ENCODE results near the gene WDR17. TPM values are rescaled to one million over a fixed set of nuclear protein-coding genes. Genes with fewer than 3 reads are reported as not detected.

Gene WDR17
- total and polyA plus RNA-seq, 2 donors (not counting 1 experiment from before 2014, with no cell fraction given): 2.1 to 7.1 TPM

DNA sequence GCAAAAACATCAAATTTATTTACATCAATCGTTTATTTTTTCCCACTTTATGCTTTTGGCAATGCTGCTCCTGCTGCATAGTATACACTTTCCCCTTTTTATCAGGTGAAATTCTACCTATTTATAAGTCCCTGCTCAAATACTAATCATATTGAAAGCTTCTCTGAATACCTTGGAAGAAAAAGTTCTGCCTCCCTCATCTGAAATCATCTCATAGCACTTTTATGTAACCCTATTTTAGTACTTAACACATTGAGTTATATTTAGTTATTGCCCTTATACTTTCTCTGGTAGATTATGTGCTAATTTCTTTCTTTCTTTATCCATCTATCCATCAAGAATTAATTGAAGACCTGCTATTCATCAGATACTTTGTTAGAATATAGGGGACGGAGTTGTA is 1.1 kb upstream of the WDR17 start:
- DNase-seq (no peak), ATAC-seq (ENCODE audit: low read depth) (no peak)
- Histone ChIP-seq H3K9me3 (ENCODE audit: control extremely low read depth in 1 of 3, control insufficient read depth in 2 of 3, insufficient read depth in 1 of 3, low read length in 2 of 3) (no peaks in the 10 kb centered on the region), H3K79me2 (ENCODE audit: control insufficient read depth, insufficient read depth, low read length) (no peaks in the 10 kb centered on the region), H3K4me2 (replicated peaks; ENCODE audit: low read depth, low read length, poor library complexity, severe bottlenecking) (no peak overlapping the region), H3K4me3 (ENCODE audit: control extremely low read depth in 1 of 5, extremely low read depth in 1 of 5, insufficient read depth in 1 of 5, low read depth in 2 of 5, low read length in 4 of 5) (no peak overlapping the region), H3K36me3 (replicated peaks in 1 of 2; ENCODE audit: control extremely low read depth in 1 of 2, control insufficient read depth in 1 of 2, extremely low read depth in 1 of 2, insufficient read depth in 2 of 2, low read length in 1 of 2) (no peaks in the 10 kb centered on the region), H3K4me1 (ENCODE audit: control insufficient read depth in 2 of 2, insufficient read depth in 2 of 2, low read length in 2 of 2) (peaks cover 8 to 10% of the 10 kb centered on the region in 2 donors), H4K20me1 (ENCODE audit: control insufficient read depth, insufficient read depth, low read length, poor library complexity, severe bottlenecking) (no peaks in the 10 kb centered on the region), H3K9ac (ENCODE audit: low read length) (no peak overlapping the region), H3K27me3 (replicated peaks in 1 of 4; ENCODE audit: control extremely low read depth in 1 of 4, control insufficient read depth in 3 of 4, insufficient read depth in 4 of 4, low read length in 3 of 4) (no peaks in the 10 kb centered on the region), H2AFZ (ENCODE audit: insufficient read depth, low read depth, low read length, poor library complexity, severe bottlenecking) (no peak overlapping the region), H3K27ac (ENCODE audit: low read length in 2 of 2) (no peak overlapping the region)
- POLR2A ChIA-PET: no interaction called here
- no CpG with 5 or more reads among the region's 2 CpGs for WGBS (ENCODE audit: insufficient coverage)
- intact Hi-C loops (cut with micrococcal nuclease): loop anchor here (10.0 kb wide), 1 partner anchor 1780 kb away; the partner anchor contains the start of genes CEP44 and FBXO8
- CTCF ChIA-PET: interaction anchor here (1.4 to 1.5 kb wide), 2 partner anchors 10 to 25 kb away, joined by 4 to 5 read pairs; no protein-coding TSS in a partner anchor
- Mint-ChIP-seq H3K27ac (no peak overlapping the region), H3K27me3 (peaks cover 18% of the 10 kb centered on the region), H3K9me3 (ENCODE audit: insufficient read depth) (no peaks in the 10 kb centered on the region), H3K4me1 (peaks cover 12% of the 10 kb centered on the region), H3K4me3 (no peak overlapping the region)
- TF ChIP-seq, protein P1, sequence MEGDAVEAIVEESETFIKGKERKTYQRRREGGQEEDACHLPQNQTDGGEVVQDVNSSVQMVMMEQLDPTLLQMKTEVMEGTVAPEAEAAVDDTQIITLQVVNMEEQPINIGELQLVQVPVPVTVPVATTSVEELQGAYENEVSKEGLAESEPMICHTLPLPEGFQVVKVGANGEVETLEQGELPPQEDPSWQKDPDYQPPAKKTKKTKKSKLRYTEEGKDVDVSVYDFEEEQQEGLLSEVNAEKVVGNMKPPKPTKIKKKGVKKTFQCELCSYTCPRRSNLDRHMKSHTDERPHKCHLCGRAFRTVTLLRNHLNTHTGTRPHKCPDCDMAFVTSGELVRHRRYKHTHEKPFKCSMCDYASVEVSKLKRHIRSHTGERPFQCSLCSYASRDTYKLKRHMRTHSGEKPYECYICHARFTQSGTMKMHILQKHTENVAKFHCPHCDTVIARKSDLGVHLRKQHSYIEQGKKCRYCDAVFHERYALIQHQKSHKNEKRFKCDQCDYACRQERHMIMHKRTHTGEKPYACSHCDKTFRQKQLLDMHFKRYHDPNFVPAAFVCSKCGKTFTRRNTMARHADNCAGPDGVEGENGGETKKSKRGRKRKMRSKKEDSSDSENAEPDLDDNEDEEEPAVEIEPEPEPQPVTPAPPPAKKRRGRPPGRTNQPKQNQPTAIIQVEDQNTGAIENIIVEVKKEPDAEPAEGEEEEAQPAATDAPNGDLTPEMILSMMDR (IDR thresholded peaks at IDR 0.05): no peak
- no peak for TF ChIP-seq EZH2 (IDR thresholded peaks at IDR 0.05; ENCODE audit: borderline replicate concordance, insufficient read depth, low read depth, low read length, poor library complexity, severe bottlenecking)

DNA sequence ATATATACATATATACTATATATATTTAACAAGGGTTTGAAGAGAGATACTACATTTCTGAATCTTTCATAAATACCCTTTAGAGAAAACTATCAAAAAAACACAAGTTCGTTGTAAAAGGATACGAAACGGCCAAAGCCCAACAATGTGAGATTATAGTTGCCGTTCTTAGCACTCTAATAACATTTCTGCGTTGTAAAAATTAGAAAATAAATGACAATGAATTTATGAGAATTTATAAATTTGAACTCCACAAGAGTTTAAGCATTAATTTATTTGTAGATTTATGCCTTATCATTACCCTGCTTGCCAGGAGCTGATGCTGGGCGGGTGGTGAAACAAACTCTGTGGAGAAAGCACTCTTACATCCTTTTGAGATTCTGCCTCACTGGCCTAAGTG is 1.1 kb downstream of the WDR17 start:
- intact Hi-C loops (cut with micrococcal nuclease): loop anchor here (5.0 to 10.0 kb wide), 3 partner anchors 56 to 1782 kb away; partner anchors contain the start of genes CEP44 and FBXO8
- Histone ChIP-seq H3K4me3 (ENCODE audit: control extremely low read depth in 1 of 5, extremely low read depth in 1 of 5, insufficient read depth in 1 of 5, low read depth in 2 of 5, low read length in 4 of 5) (no peak overlapping the region), H3K4me2 (replicated peaks; ENCODE audit: low read depth, low read length, poor library complexity, severe bottlenecking) (no peak overlapping the region), H3K9me3 (ENCODE audit: control extremely low read depth in 1 of 3, control insufficient read depth in 2 of 3, insufficient read depth in 1 of 3, low read length in 2 of 3) (no peaks in the 10 kb centered on the region), H3K4me1 (ENCODE audit: control insufficient read depth in 2 of 2, insufficient read depth in 2 of 2, low read length in 2 of 2) (peaks cover 8 to 10% of the 10 kb centered on the region in 2 donors), H3K79me2 (ENCODE audit: control insufficient read depth, insufficient read depth, low read length) (no peaks in the 10 kb centered on the region), H3K27me3 (replicated peaks in 1 of 4; ENCODE audit: control extremely low read depth in 1 of 4, control insufficient read depth in 3 of 4, insufficient read depth in 4 of 4, low read length in 3 of 4) (no peaks in the 10 kb centered on the region), H3K9ac (ENCODE audit: low read length) (no peak overlapping the region), H2AFZ (ENCODE audit: insufficient read depth, low read depth, low read length, poor library complexity, severe bottlenecking) (no peak overlapping the region), H4K20me1 (ENCODE audit: control insufficient read depth, insufficient read depth, low read length, poor library complexity, severe bottlenecking) (no peaks in the 10 kb centered on the region), H3K27ac (ENCODE audit: low read length in 2 of 2) (no peak overlapping the region), H3K36me3 (replicated peaks in 1 of 2; ENCODE audit: control extremely low read depth in 1 of 2, control insufficient read depth in 1 of 2, extremely low read depth in 1 of 2, insufficient read depth in 2 of 2, low read length in 1 of 2) (no peaks in the 10 kb centered on the region)
- peaks cover 15% of the 10 kb centered on the region for H3K27me3 Mint-ChIP-seq
- H3K4me1 Mint-ChIP-seq: peaks cover 12% of the 10 kb centered on the region
- TF ChIP-seq EZH2 (IDR thresholded peaks at IDR 0.05; ENCODE audit: borderline replicate concordance, insufficient read depth, low read depth, low read length, poor library complexity, severe bottlenecking): no peak
- TF ChIP-seq, protein P1 (IDR thresholded peaks at IDR 0.05): no peak
- H3K27ac Mint-ChIP-seq: no peak overlapping the region
- no peaks in the 10 kb centered on the region for H3K9me3 Mint-ChIP-seq (ENCODE audit: insufficient read depth)
- POLR2A ChIA-PET: no interaction called here
- DNase-seq (no peak), ATAC-seq (ENCODE audit: low read depth) (no peak)
- no peak overlapping the region for H3K4me3 Mint-ChIP-seq
- WGBS (ENCODE audit: insufficient coverage): no CpG with 5 or more reads among the region's 6 CpGs
- CTCF ChIA-PET: interaction anchor here (1.6 kb wide), 1 partner anchor 31 kb away, joined by 4 read pairs; no protein-coding TSS in a partner anchor

Data from B cell (primary cell).